Spleen (tissue), 7 donors: ENCODE results near the gene SEC24D.

ENCODE experiments used
- CTCF ChIP-seq, 11 experiments: fragments of 200-600 bp in 7 of 11; fragments of 450-650 bp in 4 of 11; sonication (generic) in 4 of 11; IDR thresholded peaks in 8 of 11; conservative IDR thresholded peaks in 3 of 11; 1 replicate in 7 of 11; 2 replicates in 4 of 11; pipeline versions ENCODE4 v1.4.0 to v1.8.0; 2016 to 2021; ENCODE audit warnings: antibody characterized with exemption in 11 of 11, inconsistent platforms in 4 of 11, mild to moderate bottlenecking in 1 of 11
- POLR2A ChIP-seq, 3 donors: fragments of 450-650 bp; IDR thresholded peaks; one replicate each; pipeline ENCODE4 v1.5.1; 2017; ENCODE audit warnings: antibody characterized with exemption in 3 of 3, mild to moderate bottlenecking in 1 of 3
- POLR2AphosphoS5 ChIP-seq, 3 donors: sonication (generic); formaldehyde crosslinking; IDR thresholded peaks; one replicate each; pipeline ENCODE4 v1.5.1; 2017; ENCODE audit warnings: antibody characterized with exemption in 3 of 3
- donor health status: DM: no; HTN: no; CAD: no; lungs with moderate emphysema.
- donor health status: DM: no; HTN: no; CAD: no.
- donor health status: DM: no; HTN: no; CAD: no.

GRCh38 chr4:118801895-118802575, 33.9 kb downstream of the SEC24D start:
- TF ChIP-seq CTCF (IDR thresholded peaks at IDR 0.05 in 8 of 11, conservative IDR thresholded peaks at IDR 0.05 in 3 of 11) (no peak), POLR2A (IDR thresholded peaks at IDR 0.05) (no peak), POLR2AphosphoS5 (IDR thresholded peaks at IDR 0.05) (no peak)
